Erythroblast (primary cell): ENCODE data around the gene ALG12.

Source experiments
- GATA1 ChIP-seq: IDR thresholded peaks from 2 replicates; pipeline ENCODE4 v1.6.1; 2011; ENCODE audit warnings: low read depth, mild to moderate bottlenecking, control low read depth, low read length, moderate library complexity
- POLR2A ChIP-seq: IDR thresholded peaks from 2 replicates; pipeline ENCODE4 v1.6.1; 2011; ENCODE audit warnings: mild to moderate bottlenecking, low read length

GRCh38 chr22:49946612-49947295 is 28.5 kb upstream of the ALG12 start:
- TF ChIP-seq POLR2A (no peak), GATA1 (no peak)
